NOMO-1 treated with DMSO at 0.1 percent for 48 hours (cell line): ENCODE data around the gene NTN3.
"Not testable (repeated sequence)": the region's sequence is repeated elsewhere in the genome, so short reads cannot be mapped to it uniquely, and the experiment has no call there.

Experiments
- DNase-seq: peaks from one replicate; lab custom pipeline; 2025; ENCODE audit not compliant: unreplicated experiment; lab: John Stamatoyannopoulos, UW

Gene NTN3

GRCh38 chr16:2478279-2478678 is 7.2 kb downstream of the NTN3 start:
- DNase-seq: no peak

- DNase-seq: not testable (repeated sequence)
These were observed 8.9 kb downstream of the NTN3 start for GRCh38 chr16:2479996-2480395.

- no peak for DNase-seq
These were observed 9.9 kb downstream of the NTN3 start for GRCh38 chr16:2480948-2481347.

GRCh38 chr16:2481676-2482075 is 10.6 kb downstream of the NTN3 start:
- no peak for DNase-seq

GRCh38 chr16:2482249-2482648 is 11.2 kb downstream of the NTN3 start:
- no peak for DNase-seq

- DNase-seq: no peak
These were observed 11.8 kb downstream of the NTN3 start for GRCh38 chr16:2482708-2483534.

- no peak for DNase-seq
These were observed 13.1 kb downstream of the NTN3 start for GRCh38 chr16:2483939-2484897.

- DNase-seq: no peak
These were observed 13.9 kb downstream of the NTN3 start for GRCh38 chr16:2484898-2485508.

- DNase-seq: no peak
These were observed 14.9 kb downstream of the NTN3 start for GRCh38 chr16:2485811-2486507.

- no peak for DNase-seq
These were observed 15.8 kb downstream of the NTN3 start for GRCh38 chr16:2486645-2487516.

GRCh38 chr16:2487517-2487842 is 16.4 kb downstream of the NTN3 start:
- DNase-seq: no peak

- no peak for DNase-seq
These were observed 16.9 kb downstream of the NTN3 start for GRCh38 chr16:2487903-2488531.

GRCh38 chr16:2489581-2489980 is 18.5 kb downstream of the NTN3 start:
- no peak for DNase-seq

GRCh38 chr16:2490190-2491105 is 19.4 kb downstream of the NTN3 start:
- DNase-seq: no peak

- DNase-seq: no peak
These were observed 21.2 kb downstream of the NTN3 start for GRCh38 chr16:2492292-2492691.

- DNase-seq: no peak
These were observed 22.5 kb downstream of the NTN3 start for GRCh38 chr16:2493605-2494004.

GRCh38 chr16:2494616-2495015 is 23.5 kb downstream of the NTN3 start:
- DNase-seq: no peak

- no peak for DNase-seq
These were observed 23.9 kb downstream of the NTN3 start for GRCh38 chr16:2495041-2495440.
